ENCODE results near the gene ADAM12.

DNA sequence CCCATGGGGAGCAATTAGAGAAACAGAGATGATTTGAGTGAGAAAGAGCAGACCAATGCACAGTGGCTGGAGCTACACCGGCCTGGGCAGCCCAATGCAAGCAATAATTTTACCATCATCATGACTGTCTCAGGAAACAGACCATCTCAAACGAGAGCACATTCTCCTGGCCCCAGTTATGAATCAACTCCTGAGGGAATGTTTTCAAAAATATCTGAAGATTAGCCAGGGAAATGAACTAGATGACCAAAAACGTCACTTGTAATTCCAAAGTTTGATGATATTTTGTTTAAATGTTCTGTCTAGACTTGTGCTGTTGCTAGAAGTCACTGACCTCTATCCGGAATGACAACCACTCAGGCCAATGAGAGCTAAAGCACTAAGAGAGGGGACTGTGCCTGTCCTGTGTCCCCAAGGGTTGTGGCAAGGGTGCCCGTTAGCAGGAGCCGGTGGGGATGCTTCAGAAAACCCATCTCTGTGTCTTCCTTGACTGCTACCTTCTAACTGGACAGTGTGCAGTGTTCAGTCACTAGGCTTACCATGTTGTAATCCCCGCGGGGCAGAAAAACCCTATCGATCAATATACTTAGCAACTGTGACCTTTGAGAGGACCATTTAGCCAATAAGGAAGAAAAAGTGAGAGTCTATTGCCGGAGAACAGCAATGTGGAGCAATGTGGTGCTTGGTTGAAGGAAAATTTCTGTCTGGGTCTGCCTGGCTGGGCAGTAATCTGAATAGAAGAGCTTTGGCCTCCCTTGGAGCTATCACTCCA lies 202.4 kb downstream of the ADAM12 start:
- TF ChIP-seq, protein P1, sequence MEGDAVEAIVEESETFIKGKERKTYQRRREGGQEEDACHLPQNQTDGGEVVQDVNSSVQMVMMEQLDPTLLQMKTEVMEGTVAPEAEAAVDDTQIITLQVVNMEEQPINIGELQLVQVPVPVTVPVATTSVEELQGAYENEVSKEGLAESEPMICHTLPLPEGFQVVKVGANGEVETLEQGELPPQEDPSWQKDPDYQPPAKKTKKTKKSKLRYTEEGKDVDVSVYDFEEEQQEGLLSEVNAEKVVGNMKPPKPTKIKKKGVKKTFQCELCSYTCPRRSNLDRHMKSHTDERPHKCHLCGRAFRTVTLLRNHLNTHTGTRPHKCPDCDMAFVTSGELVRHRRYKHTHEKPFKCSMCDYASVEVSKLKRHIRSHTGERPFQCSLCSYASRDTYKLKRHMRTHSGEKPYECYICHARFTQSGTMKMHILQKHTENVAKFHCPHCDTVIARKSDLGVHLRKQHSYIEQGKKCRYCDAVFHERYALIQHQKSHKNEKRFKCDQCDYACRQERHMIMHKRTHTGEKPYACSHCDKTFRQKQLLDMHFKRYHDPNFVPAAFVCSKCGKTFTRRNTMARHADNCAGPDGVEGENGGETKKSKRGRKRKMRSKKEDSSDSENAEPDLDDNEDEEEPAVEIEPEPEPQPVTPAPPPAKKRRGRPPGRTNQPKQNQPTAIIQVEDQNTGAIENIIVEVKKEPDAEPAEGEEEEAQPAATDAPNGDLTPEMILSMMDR (conservative IDR thresholded peaks at IDR 0.05; ENCODE audit: low read depth in 2 of 2), result no peak
- TF ChIP-seq EZH2 (IDR thresholded peaks at IDR 0.05; ENCODE audit: low read depth, unreplicated experiment) (no peak), EZH2phosphoT487 (IDR thresholded peaks at IDR 0.05; ENCODE audit: unreplicated experiment) (no peak), POLR2AphosphoS5 (IDR thresholded peaks at IDR 0.05; ENCODE audit: low read depth) (no peak), CREB1 (CRISPR knock-in tag; IDR thresholded peaks at IDR 0.05; ENCODE audit: low read depth) (no peak), STAT1 (IDR thresholded peaks at IDR 0.05; ENCODE audit: unreplicated experiment) (no peak), JUNB (IDR thresholded peaks at IDR 0.05; ENCODE audit: unreplicated experiment) (no peak)
